HG03469 (cell line): Measurements from ENCODE around the gene NAB1.

Experiments
- ATAC-seq: cut with Tn5 transposase; IDR thresholded peaks from one replicate; pipeline ENCODE4 v1.9.1; 2021; ENCODE audit warnings: mild to moderate bottlenecking, moderate library complexity, moderate number of reproducible peaks; ENCODE audit not compliant: unreplicated experiment

Gene NAB1

GRCh38 chr2:190666895-190667294, 18.0 kb downstream of the NAB1 start:
- ATAC-seq: no peak

GRCh38 chr2:190668892-190669291, 20.0 kb downstream of the NAB1 start:
- ATAC-seq: no peak

DNA sequence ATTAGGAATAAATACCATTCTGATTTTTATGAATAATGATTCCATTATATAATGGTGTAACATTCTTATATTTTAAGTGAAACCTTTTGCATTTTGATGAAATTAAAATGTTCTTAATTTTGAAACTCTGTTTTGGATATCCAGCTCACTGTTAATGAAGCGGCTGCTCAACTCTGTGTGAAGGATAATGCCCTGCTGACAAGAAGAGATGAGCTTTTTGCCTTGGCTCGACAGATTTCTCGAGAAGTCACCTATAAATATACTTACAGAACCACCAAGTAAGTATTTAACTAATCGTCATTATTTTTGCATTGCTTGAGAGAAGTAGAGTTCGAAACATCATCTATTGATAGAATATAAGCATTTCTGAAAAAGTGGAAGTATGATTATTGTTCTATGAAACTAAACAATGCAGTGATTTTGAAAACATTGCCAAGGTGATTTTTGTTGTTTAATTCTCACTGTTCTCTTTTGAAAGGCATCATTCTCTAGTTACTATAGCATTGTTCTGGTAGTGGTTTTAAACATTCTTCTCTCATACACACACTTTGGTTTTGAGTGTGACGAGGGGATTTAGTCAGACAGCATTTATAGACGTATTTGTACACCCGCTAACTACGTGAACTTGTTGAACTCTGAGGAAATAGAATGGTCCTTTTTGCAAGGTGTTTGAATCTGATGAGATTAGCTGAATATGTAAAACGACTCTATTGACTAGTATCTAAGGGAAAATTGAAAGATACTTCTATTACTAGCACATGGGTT, 21.5 kb downstream of the NAB1 start:
- peak; percentile 42 for ATAC-seq

DNA sequence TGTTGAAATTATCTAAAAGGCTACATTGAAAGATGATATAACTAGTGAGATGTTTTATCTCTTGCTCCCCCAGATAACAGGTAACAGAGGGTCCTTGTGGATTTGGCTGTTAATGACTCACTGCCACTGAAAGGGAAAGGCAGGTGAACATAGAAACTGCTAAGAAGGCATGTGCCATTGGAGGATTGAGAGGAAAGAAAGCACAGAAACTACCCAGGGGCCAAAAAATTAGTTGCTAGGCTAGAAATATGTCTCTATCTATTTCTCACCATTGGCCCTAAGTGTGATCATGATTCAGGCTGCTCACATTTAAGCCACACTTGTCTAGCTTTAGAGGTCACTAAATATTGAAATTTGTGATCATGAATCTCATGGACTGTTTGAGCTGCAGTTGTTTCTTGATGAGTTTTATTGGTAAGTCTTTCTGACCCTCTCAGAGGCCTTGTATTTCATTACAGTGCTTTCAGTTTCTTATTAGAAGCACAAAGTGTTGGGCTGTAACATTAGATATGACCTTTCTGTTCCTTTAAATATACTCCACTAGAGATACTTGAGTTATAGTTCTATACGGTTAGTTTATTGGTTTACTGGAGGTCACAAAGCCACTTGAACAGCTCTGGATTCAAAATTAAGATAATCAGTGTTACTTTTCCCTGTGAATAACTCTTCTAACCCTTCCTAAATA, 26.2 kb downstream of the NAB1 start:
- peak; percentile 25 for ATAC-seq

DNA sequence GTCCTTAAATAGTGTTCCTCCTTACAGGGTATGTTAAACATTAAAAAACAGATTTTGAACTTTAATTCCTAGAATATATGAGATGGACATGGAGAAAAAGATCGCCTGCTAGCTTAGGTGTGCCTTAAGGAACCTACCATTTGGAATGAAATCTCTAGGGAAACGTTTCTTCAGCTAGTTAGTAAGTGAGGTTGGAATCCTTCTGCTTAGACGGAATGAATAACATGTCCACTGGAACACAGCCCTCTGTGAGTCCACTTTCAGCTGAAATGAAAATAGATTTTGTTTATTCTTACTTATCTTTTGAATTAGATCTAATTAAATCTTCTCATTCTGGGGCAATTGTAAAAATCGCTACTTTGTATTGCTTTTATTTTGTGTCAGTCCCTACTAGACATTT, 28.4 kb downstream of the NAB1 start:
- ATAC-seq: no peak

DNA sequence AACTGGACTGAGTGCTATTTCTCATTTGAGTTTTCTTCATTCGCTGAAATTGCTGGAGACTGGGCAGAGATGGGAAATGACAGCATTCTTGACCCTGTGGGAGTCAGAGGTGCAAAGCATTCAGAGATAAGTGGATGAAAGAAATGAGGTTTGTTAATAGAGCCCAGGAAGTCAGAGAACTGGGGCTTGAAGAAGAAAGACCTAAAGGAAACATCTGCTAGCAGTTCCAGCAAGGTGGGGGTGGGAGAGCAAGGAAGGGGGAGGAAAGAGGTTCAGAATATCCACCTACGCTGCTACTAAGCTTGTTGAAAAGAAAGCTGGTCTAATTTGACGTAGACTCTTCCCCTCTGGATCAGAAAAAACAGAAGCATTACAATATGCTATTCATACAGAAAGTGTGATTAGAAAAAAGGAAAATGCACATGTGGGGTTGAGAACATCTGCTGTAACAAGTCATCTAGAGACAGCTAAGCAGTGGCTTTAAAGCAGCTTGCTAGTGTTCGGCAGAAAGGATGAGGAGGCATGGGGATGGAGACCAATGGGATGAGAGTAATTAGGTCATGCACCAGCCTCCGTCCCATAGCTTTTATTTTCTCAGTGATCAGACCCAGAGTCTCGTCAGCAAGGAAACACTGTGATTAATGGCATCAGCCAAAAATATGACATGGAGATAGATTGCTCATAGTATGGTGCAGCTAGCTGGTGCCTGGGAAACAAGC, 29.7 kb downstream of the NAB1 start:
- ATAC-seq: peak; percentile 49

- no peak for ATAC-seq
These were observed 30.5 kb downstream of the NAB1 start for GRCh38 chr2:190679391-190679790.

- ATAC-seq: peak; percentile 34
These were observed 31.1 kb downstream of the NAB1 start for GRCh38 chr2:190679813-190680591.

- no peak for ATAC-seq
These were observed 33.3 kb downstream of the NAB1 start for GRCh38 chr2:190682168-190682567.

GRCh38 chr2:190683802-190684201, 34.9 kb downstream of the NAB1 start:
- no peak for ATAC-seq

- no peak for ATAC-seq
These were observed 36.0 kb downstream of the NAB1 start for GRCh38 chr2:190684931-190685330.

GRCh38 chr2:190685333-190685732, 36.5 kb downstream of the NAB1 start:
- ATAC-seq: no peak

- peak; percentile 33 for ATAC-seq
These were observed 44.8 kb downstream of the NAB1 start for GRCh38 chr2:190693533-190694232.

DNA sequence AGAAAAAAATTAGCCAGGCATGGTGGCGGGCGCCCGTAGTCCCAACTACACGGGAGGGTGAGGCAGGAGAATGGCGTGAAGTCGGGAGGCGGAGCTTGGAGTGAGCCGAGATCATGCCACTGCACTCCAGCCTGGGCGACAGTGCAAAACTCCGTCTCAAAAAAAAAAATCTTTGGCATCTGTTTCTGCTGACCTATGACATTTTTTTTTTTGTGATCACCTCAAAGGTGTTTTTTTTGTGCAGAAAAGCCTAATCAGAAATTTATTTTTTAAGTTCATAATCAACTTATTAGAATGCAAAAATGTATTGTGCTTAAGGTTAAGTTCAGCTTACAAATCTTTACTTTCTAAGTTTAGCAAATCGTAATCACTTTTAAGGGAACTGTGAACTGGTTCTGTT, 45.6 kb downstream of the NAB1 start:
- ATAC-seq: no peak

DNA sequence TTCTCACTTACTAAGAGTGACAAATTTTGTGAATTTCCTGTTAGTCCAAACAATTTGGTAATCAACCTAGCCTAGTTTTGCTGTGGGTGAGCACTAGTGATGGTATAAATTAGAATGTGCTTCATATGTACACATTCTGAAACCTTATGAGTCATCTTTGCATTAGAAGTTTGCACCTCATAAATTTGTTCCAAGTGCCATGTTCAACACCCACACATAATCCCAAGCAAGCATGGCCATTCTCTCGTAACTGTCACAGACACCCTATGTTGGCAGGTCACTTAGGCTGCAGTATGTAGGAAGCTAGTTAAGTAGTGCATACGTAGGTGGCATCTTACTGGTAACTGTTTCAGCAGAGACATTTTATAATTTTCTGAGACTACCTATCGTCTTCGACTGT, 46.9 kb downstream of the NAB1 start:
- peak; percentile 39 for ATAC-seq

DNA sequence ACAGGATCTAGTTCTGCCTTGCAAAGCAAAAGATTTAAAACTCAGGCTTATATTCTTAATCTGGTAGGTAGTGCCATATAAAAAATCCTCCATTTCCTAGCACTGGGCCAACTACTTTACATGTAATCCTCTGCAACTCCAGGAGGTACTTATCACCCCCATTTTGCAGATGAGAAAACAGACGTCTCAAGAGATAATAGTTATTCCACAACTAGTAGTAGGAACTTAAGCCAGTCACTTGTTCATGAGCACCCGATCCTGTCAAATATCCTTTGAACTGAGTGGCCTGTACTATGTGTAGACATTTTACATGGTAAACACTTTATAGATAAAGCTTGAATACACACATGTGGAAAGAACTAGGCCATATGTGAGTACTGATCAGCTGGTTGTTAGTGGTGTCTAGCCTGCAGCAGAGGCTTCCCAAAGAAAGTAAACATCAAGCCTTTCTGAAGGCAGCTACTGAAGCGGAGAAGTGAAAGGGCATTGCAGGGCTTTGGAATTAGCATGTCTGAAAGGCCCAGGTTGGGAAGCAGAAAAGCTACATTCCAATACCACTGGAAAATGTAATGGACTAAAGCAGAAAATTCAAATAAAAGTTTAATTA, 48.0 kb downstream of the NAB1 start:
- no peak for ATAC-seq

DNA sequence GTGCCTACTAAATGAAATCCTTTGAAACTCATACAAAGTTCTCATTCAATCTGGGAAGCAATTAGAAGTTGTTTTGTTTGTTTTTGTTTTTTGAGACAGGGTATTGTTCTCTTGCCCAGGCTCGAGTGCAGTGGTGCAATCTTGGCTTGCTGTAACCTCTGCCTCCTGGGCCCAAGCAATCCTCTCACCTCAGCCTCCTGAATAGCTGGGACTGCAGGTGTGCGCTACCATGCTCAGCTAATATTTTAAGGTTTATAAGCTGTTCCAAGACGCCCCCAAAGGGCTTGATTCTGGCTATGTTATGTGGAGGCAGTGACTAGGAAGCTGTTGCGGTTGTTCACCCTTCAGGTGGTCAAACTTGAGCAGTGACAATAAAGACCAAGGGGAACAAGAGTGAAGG, 48.5 kb downstream of the NAB1 start:
- no peak for ATAC-seq

DNA sequence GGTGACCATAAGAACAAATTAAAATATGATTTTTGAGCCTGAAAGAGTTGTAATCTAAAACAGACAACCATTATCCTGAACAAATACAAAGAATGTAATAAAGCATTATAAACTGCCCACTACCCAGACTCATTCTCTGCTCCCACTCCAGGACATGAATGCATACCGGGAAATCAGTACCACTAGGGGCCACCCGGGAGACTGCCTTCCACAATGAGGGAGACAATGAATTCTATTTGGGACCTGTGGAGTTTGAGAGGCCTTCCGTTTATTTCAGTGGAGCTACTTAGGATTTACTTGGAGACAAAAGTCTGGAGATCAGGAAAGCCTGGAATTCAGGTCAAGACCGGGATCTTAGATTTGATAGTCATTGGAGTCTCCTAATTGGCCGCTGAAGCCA, 50.0 kb downstream of the NAB1 start:
- no peak for ATAC-seq

DNA sequence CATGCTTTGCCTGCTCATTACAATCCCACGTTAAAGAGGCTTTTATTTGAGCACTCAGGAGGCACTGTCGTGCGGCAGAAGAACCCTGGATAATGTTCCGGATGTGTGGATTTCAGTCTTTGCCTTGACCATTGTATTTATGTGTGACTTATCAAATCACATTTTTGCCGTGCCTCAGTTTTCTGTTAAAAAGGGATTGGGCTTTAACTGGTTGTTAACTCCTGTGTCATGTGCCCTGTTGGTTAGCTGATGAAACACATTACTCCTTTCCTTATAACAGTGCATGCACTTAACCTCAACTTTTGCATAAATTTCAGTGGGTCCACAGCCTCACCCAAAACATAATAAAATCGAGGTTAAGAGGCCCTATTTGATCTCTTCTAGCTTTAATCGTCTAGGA, 52.7 kb downstream of the NAB1 start:
- ATAC-seq: peak; percentile 69

GRCh38 chr2:190705280-190705679, 56.4 kb downstream of the NAB1 start:
- ATAC-seq: no peak
